GM12878 (cell line): ENCODE measurements around the gene STEAP3. TPM values are rescaled to one million over a fixed set of nuclear protein-coding genes. Genes with fewer than 3 reads are reported as not detected.

Experiments
- ATAC-seq: fragments of 200-7000 bp; cut with Tn5 transposase; 3 replicates; pipeline ENCODE4 v1.9.1; 2020; ENCODE audit warnings: mild to moderate bottlenecking, moderate library complexity
- BruUV-seq: library from RNA; stranded (reverse); fragments of 400-500 nt; replicated peaks from 2 replicates; lab custom pipeline; 2021; lab: Mats Ljungman, UMichigan
- CTCF ChIA-PET: fragments of 300-600 bp; sonication (Branson Sonifier 250); formaldehyde crosslinking; extraction: SDS; loops from one replicate; lab custom pipeline; 2021; ENCODE audit warnings: inconsistent platforms; lab: Yijun Ruan, JAX
- POLR2A ChIA-PET: fragments of 350-600 bp; formaldehyde crosslinking; extraction: SDS; loops from one replicate; lab custom pipeline; 2021; ENCODE audit warnings: inconsistent platforms; lab: Charles Lee
- RAD21 ChIA-PET: fragments of 300-600 bp; sonication (Branson Sonifier 250); formaldehyde crosslinking; loops from one replicate; lab custom pipeline; 2023; ENCODE audit warnings: antibody characterized with exemption; ENCODE audit not compliant: unreplicated experiment; lab: Charles Lee
- SMC1A ChIA-PET: fragments of 300-600 bp; sonication (Branson Sonifier 250); formaldehyde crosslinking; loops from one replicate; lab custom pipeline; 2023; ENCODE audit not compliant: unreplicated experiment, uncharacterized antibody; lab: Charles Lee
- DNase-seq: peaks from one replicate; pipeline ENCODE4 v3.0.0-alpha.2; 2011; ENCODE audit warnings: low read depth, low spot score
- FAIRE-seq: peaks from 3 replicates; lab custom pipeline; 2011; peaks lifted over from hg19 to GRCh38; lab: Jason Lieb, UNC
- H2AFZ ChIP-seq: 2 replicates; pipeline ENCODE4 v1.6.0; 2011; ENCODE audit warnings: low read depth, low read length, control low read depth; ENCODE audit not compliant: control insufficient read depth
- H3K27ac ChIP-seq: 2 replicates; pipeline ENCODE4 v1.5.1; 2011; ENCODE audit warnings: control low read depth; ENCODE audit not compliant: control insufficient read depth, insufficient read depth
- H3K27me3 ChIP-seq, 2 experiments: replicated peaks in 1 of 2; 2 replicates each; pipeline versions ENCODE4 v1.6.0 to v1.6.1; 2011; ENCODE audit warnings: low read length in 1 of 2; ENCODE audit not compliant: control insufficient read depth in 2 of 2, insufficient read depth in 2 of 2
- H3K36me3 ChIP-seq, 2 experiments: 2 replicates each; pipeline ENCODE4 v1.5.1; 2011; ENCODE audit warnings: low read length in 1 of 2; ENCODE audit not compliant: control insufficient read depth in 2 of 2, insufficient read depth in 2 of 2
- H3K4me1 ChIP-seq: 2 replicates; pipeline ENCODE4 v1.6.1; 2011; ENCODE audit warnings: mild to moderate bottlenecking, low read length, moderate library complexity, mixed read lengths; ENCODE audit not compliant: control insufficient read depth, insufficient read depth
- H3K4me2 ChIP-seq: 2 replicates; pipeline ENCODE4 v1.6.0; 2011; ENCODE audit warnings: control low read depth; ENCODE audit not compliant: control insufficient read depth, insufficient read depth
- H3K4me3 ChIP-seq: fragments of 200-600 bp; sonication (generic); 2 replicates; pipeline ENCODE4 v1.5.1; 2016
- H3K79me2 ChIP-seq: 2 replicates; pipeline ENCODE4 v1.6.0; 2011; ENCODE audit warnings: low read length; ENCODE audit not compliant: control insufficient read depth, insufficient read depth
- H3K9ac ChIP-seq: 2 replicates; pipeline ENCODE4 v1.8.0; 2011; ENCODE audit warnings: low read length, control low read depth, mixed read lengths; ENCODE audit not compliant: control insufficient read depth, insufficient read depth
- H3K9me3 ChIP-seq: replicated peaks from 3 replicates; pipeline ENCODE4 v1.5.1; 2011; ENCODE audit warnings: mild to moderate bottlenecking, low read length; ENCODE audit not compliant: control insufficient read depth, insufficient read depth
- H4K20me1 ChIP-seq: 2 replicates; pipeline ENCODE4 v1.6.0; 2011; ENCODE audit not compliant: control insufficient read depth, insufficient read depth
- ASH2L ChIP-seq: fragments of 300-600, 200-600 bp; sonication (generic); IDR thresholded peaks from 2 replicates; pipeline ENCODE4 v1.6.1; 2017; ENCODE audit warnings: low read depth, mild to moderate bottlenecking, borderline replicate concordance
- EED ChIP-seq: sonication (generic); IDR thresholded peaks from 2 replicates; pipeline ENCODE4 v1.6.1; 2016; ENCODE audit warnings: antibody characterized with exemption, low read depth
- EZH2 ChIP-seq: IDR thresholded peaks from 2 replicates; pipeline ENCODE4 v1.6.1; 2012; ENCODE audit warnings: low read depth, mild to moderate bottlenecking, control low read depth, inconsistent platforms, low read length, borderline replicate concordance; ENCODE audit not compliant: control insufficient read depth
- MTA3 ChIP-seq: IDR thresholded peaks from 2 replicates; pipeline ENCODE4 v1.6.1; 2012; ENCODE audit warnings: low read length, inconsistent platforms, borderline replicate concordance
- MYB ChIP-seq: fragments of 150-350 bp; IDR thresholded peaks from 2 replicates; pipeline ENCODE4 v1.6.1; 2014; ENCODE audit warnings: mild to moderate bottlenecking, low read depth, low read length, borderline replicate concordance
- NR2C2 ChIP-seq: IDR thresholded peaks from 2 replicates; pipeline ENCODE4 v1.6.1; 2011; ENCODE audit warnings: borderline replicate concordance, low read depth; ENCODE audit not compliant: control insufficient read depth, insufficient read length
- STAT3 ChIP-seq: IDR thresholded peaks from 2 replicates; pipeline ENCODE4 v1.6.1; 2011; ENCODE audit warnings: low read depth, low read length, improper control_type of control experiment
- TCF7 ChIP-seq: IDR thresholded peaks from 2 replicates; pipeline ENCODE4 v1.6.1; 2014; ENCODE audit warnings: antibody characterized with exemption, borderline replicate concordance
- ZZZ3 ChIP-seq: IDR thresholded peaks from 2 replicates; pipeline ENCODE4 v1.6.1; 2011; ENCODE audit warnings: low read depth; ENCODE audit not compliant: control insufficient read depth, insufficient read length
- WGBS: methylation state at CpG from one replicate; pipeline ENCODE4 v1.1.6; 2016; ENCODE audit warnings: low lambda C conversion rate; ENCODE audit not compliant: insufficient replicate concordance, insufficient coverage; ENCODE audit errors: missing lambda C conversion rate; 5-methylcytosine and 5-hydroxymethylcytosine counted together
- in situ Hi-C: fragments of 300-500 bp; cut with MboI; formaldehyde crosslinking; loops from 9 replicates; pipeline ENCODE4 v1.14.3; 2018; ENCODE audit warnings: mixed read lengths
- intact Hi-C: fragments of 100-400 bp; cut with micrococcal nuclease; formaldehyde crosslinking; loops from one replicate; pipeline ENCODE4 v1.14.2; 2022; ENCODE audit not compliant: unreplicated experiment
- polyA plus RNA-seq, 11 experiments: library from polyadenylated mRNA; depleted of rRNA in 4 of 11; unstranded in 6 of 11; stranded (reverse) in 5 of 11; fragments of >200 nt; fragmentation: Nextera tagmentation in 4 of 11; fragmentation: Illumina TruSeq in 1 of 11; extraction: Ambion mirVana in 4 of 11; extraction: Trizol in 1 of 11; gene quantifications; 1 replicate in 1 of 11; 2 replicates in 10 of 11; pipeline versions ENCODE4 v1.2.1 to v1.2.3, GENCODE V29; 2011 to 2016; ENCODE audit warnings: inconsistent platforms in 2 of 11, missing spikeins in 2 of 11, low read depth in 1 of 11
- total RNA-seq, 4 experiments: library from RNA; depleted of rRNA in 3 of 4; stranded (reverse); fragments of >200 nt in 3 of 4; fragmentation: Illumina TruSeq in 1 of 4; extraction: Trizol in 1 of 4; gene quantifications; 2 replicates each; pipeline versions ENCODE4 v1.2.1 to v1.2.3, GENCODE V29; 2013 to 2021
- TF ChIP-seq, protein P1 (sequence below): fragments of 450-650 bp; IDR thresholded peaks from 2 replicates; pipeline ENCODE4 v1.6.1; 2017; ENCODE audit warnings: mild to moderate bottlenecking
- TF ChIP-seq, protein P2 (sequence below): IDR thresholded peaks from 2 replicates; pipeline ENCODE4 v1.6.1; 2012; ENCODE audit warnings: low read depth, low read length, improper control_type of control experiment

Gene STEAP3
- total and polyA plus RNA-seq, 10 of the 15 experiments (the other 5 are each of a cell fraction or from before 2014, with no cell fraction given), result 0.42 to 8.3 (median 4.8) TPM

DNA sequence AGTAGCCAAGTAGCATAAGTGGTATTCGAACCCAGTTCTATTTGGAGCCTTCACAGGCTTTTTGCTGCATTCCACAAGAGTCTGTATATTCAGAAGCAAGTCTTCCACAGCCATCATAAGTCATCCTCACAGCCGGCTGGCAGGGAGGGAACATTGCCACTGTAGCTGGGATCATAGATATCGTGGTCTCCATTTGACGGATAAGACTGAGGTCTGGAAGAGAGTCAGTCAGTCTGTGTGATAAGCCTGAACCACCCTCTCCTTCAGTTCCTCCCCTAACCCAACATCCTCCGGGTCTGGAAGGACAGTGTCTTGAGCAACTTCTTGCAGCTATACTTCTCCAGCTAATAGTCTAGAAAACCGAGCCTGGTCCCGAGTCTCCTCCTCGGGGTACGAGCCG is 48.1 kb upstream of the STEAP3 start (continued):
- TF ChIP-seq, protein P1, sequence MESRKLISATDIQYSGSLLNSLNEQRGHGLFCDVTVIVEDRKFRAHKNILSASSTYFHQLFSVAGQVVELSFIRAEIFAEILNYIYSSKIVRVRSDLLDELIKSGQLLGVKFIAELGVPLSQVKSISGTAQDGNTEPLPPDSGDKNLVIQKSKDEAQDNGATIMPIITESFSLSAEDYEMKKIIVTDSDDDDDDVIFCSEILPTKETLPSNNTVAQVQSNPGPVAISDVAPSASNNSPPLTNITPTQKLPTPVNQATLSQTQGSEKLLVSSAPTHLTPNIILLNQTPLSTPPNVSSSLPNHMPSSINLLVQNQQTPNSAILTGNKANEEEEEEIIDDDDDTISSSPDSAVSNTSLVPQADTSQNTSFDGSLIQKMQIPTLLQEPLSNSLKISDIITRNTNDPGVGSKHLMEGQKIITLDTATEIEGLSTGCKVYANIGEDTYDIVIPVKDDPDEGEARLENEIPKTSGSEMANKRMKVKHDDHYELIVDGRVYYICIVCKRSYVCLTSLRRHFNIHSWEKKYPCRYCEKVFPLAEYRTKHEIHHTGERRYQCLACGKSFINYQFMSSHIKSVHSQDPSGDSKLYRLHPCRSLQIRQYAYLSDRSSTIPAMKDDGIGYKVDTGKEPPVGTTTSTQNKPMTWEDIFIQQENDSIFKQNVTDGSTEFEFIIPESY, result no peak

DNA sequence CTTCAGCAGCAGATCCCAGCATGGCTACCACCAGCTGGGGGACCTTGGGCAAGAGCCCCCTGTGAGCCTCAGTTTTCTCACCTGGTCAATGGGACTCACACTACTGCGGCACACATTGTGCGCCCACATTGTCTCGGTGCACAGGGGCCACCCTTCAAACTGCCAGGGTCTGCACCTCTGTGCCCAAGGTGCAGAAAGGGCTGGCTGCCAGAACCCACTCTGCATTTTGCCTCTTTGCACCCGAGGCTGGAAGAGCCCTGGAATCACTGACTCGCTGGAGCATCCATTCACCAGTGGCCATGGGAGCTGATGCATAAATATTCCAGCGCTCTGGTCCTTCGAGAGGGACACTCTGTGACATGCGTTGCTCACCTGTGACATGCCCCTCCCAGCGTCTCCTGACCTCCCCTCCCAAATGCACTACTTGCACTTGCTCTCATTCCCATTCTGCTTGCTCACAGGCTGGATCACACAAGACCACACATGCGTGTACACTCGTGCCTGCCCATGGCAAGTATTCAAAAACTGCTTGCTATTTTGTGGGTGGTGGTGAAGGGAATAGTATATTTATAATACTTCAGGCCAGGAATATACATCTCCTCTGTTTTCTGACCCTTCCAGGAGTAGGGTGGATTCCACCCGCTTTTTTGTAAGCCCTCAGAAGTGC is 46.3 kb upstream of the STEAP3 start:
- in situ Hi-C loops, result loop anchor here (5.0 kb wide), 1 partner anchor 295 kb away; no protein-coding TSS in a partner anchor
- Histone ChIP-seq H3K4me2 (no peak overlapping the region), H3K9me3 (no peaks in the 10 kb centered on the region), H3K4me3 (no peak overlapping the region), H3K9ac (no peak overlapping the region), H2AFZ (no peak overlapping the region), H3K27me3 (no peaks in the 10 kb centered on the region), H3K4me1 (no peaks in the 10 kb centered on the region), H3K79me2 (no peaks in the 10 kb centered on the region), H3K27ac (no peak overlapping the region), H3K36me3 (no peaks in the 10 kb centered on the region), H4K20me1 (no peaks in the 10 kb centered on the region)
- intact Hi-C loops, result no loop called here
- FAIRE-seq (no peak), DNase-seq (no peak), ATAC-seq (no peak)
- ChIA-PET POLR2A (no interaction called here), SMC1A (no interaction called here), CTCF (interaction anchor here (5.4 kb wide), 1 partner anchor 295 kb away, joined by 39 read pairs; no protein-coding TSS in a partner anchor), RAD21 (no interaction called here)
- no TSS peak for BruUV-seq
- no peak for TF ChIP-seq ASH2L
- no peak for TF ChIP-seq TCF7
- TF ChIP-seq MTA3, result no peak
- TF ChIP-seq MYB, result no peak
- TF ChIP-seq, protein P2, sequence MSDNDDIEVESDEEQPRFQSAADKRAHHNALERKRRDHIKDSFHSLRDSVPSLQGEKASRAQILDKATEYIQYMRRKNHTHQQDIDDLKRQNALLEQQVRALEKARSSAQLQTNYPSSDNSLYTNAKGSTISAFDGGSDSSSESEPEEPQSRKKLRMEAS, result no peak
- no peak for TF ChIP-seq EZH2
- TF ChIP-seq ZZZ3, result no peak
- no peak for TF ChIP-seq NR2C2
- TF ChIP-seq STAT3, result no peak
- TF ChIP-seq EED, result no peak
- 31% methylated on average over 12 of the region's 12 CpGs for WGBS
